DOHH2 (cell line): ENCODE measurements around the gene C1orf216.

ENCODE experiments used
- H3F3A ChIP-seq: fragments of 200-600 bp; sonication (generic), shearing (Covaris generic); 2 replicates; pipeline ENCODE4 v1.6.0; 2016; ENCODE audit warnings: antibody characterized with exemption, mild to moderate bottlenecking; ENCODE audit not compliant: control insufficient read depth, insufficient read depth
- H3K27ac ChIP-seq: fragments of 200-600 bp; sonication (generic); 2 replicates; pipeline ENCODE4 v1.5.1; 2014; ENCODE audit warnings: low read depth, mild to moderate bottlenecking, low read length, moderate library complexity
- H3K27me3 ChIP-seq: fragments of 200-600 bp; sonication (generic); 2 replicates; pipeline ENCODE4 v1.6.1; 2014; ENCODE audit warnings: mild to moderate bottlenecking, low read length, mixed read lengths; ENCODE audit not compliant: control insufficient read depth
- H3K36me3 ChIP-seq: fragments of 200-600 bp; sonication (generic); 2 replicates; pipeline ENCODE4 v1.6.1; 2014; ENCODE audit warnings: mild to moderate bottlenecking, low read length, moderate library complexity, mixed read lengths; ENCODE audit not compliant: control insufficient read depth
- H3K4me1 ChIP-seq: fragments of 200-600 bp; sonication (generic); 2 replicates; pipeline ENCODE4 v1.6.1; 2014; ENCODE audit warnings: mild to moderate bottlenecking, low read length, mixed read lengths; ENCODE audit not compliant: control insufficient read depth
- H3K4me2 ChIP-seq: fragments of 200-600 bp; sonication (generic); 2 replicates; pipeline ENCODE4 v1.6.0; 2014; ENCODE audit warnings: mild to moderate bottlenecking, low read length, moderate library complexity
- H3K4me3 ChIP-seq: fragments of 200-600 bp; sonication (generic); 2 replicates; pipeline ENCODE4 v1.5.1; 2014; ENCODE audit warnings: mild to moderate bottlenecking, low read length, mixed read lengths
- H3K79me2 ChIP-seq: fragments of 200-600 bp; sonication (generic); 2 replicates; pipeline ENCODE4 v1.6.1; 2014; ENCODE audit warnings: mild to moderate bottlenecking, low read length, mixed read lengths; ENCODE audit not compliant: control insufficient read depth
- H3K9me2 ChIP-seq: fragments of 200-600 bp; sonication (generic); replicated peaks from 2 replicates; pipeline ENCODE4 v1.6.1; 2014; ENCODE audit warnings: mild to moderate bottlenecking, low read length, mixed read lengths; ENCODE audit not compliant: control insufficient read depth
- H3K9me3 ChIP-seq: fragments of 200-600 bp; sonication (generic); 2 replicates; pipeline ENCODE4 v1.6.1; 2014; ENCODE audit warnings: antibody characterized with exemption, low read length, mixed read lengths; ENCODE audit not compliant: control insufficient read depth, insufficient read depth
- H4K20me1 ChIP-seq: fragments of 200-600 bp; sonication (generic); 2 replicates; pipeline ENCODE4 v1.6.0; 2014; ENCODE audit warnings: low read depth, mild to moderate bottlenecking, antibody characterized with exemption, low read length, moderate library complexity; ENCODE audit not compliant: control insufficient read depth, insufficient read depth
- EZH2phosphoT487 ChIP-seq: fragments of 200-600 bp; sonication (generic); IDR thresholded peaks from 2 replicates; pipeline ENCODE4 v1.6.1; 2017; ENCODE audit warnings: borderline replicate concordance, mild to moderate bottlenecking, antibody characterized with exemption, low read length, moderate library complexity, mixed read lengths
- TF ChIP-seq, protein P1 (sequence below): fragments of 200-600 bp; sonication (generic); IDR thresholded peaks from one replicate; pipeline ENCODE4 v1.5.1; 2014; ENCODE audit warnings: antibody characterized with exemption, mild to moderate bottlenecking, low read depth, low read length; ENCODE audit not compliant: poor library complexity, severe bottlenecking

C1orf216 gene

DNA sequence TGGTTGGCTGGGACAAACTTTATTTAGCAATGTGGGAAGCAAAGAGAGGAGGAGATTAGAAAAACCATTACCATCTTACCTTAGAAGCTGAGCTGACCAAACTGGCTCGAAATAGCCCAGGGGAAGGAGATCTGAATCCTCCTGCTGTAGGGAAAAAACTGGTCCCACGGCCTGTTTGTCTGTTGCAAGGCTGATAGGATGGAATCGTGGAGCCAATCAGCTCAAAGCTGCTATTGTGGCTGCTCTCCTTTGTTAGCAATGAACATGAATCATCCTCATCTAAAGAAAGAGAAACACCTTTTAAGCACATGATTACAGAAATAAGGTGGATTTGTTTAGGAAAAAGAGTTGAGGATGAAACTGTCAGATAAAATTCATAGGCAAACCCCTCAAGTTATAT lies 29.6 kb upstream of the C1orf216 start:
- Histone ChIP-seq H3K27ac (no peak overlapping the region), H3K36me3 (peaks cover 87% of the 10 kb centered on the region), H4K20me1 (no peaks in the 10 kb centered on the region), H3F3A (no peaks in the 10 kb centered on the region), H3K79me2 (no peaks in the 10 kb centered on the region), H3K9me3 (no peaks in the 10 kb centered on the region), H3K4me3 (no peak overlapping the region), H3K4me2 (no peak overlapping the region), H3K27me3 (no peaks in the 10 kb centered on the region), H3K9me2 (no peaks in the 10 kb centered on the region), H3K4me1 (no peaks in the 10 kb centered on the region)
- TF ChIP-seq, protein P1, sequence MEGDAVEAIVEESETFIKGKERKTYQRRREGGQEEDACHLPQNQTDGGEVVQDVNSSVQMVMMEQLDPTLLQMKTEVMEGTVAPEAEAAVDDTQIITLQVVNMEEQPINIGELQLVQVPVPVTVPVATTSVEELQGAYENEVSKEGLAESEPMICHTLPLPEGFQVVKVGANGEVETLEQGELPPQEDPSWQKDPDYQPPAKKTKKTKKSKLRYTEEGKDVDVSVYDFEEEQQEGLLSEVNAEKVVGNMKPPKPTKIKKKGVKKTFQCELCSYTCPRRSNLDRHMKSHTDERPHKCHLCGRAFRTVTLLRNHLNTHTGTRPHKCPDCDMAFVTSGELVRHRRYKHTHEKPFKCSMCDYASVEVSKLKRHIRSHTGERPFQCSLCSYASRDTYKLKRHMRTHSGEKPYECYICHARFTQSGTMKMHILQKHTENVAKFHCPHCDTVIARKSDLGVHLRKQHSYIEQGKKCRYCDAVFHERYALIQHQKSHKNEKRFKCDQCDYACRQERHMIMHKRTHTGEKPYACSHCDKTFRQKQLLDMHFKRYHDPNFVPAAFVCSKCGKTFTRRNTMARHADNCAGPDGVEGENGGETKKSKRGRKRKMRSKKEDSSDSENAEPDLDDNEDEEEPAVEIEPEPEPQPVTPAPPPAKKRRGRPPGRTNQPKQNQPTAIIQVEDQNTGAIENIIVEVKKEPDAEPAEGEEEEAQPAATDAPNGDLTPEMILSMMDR, result no peak
- TF ChIP-seq EZH2phosphoT487, result no peak

DNA sequence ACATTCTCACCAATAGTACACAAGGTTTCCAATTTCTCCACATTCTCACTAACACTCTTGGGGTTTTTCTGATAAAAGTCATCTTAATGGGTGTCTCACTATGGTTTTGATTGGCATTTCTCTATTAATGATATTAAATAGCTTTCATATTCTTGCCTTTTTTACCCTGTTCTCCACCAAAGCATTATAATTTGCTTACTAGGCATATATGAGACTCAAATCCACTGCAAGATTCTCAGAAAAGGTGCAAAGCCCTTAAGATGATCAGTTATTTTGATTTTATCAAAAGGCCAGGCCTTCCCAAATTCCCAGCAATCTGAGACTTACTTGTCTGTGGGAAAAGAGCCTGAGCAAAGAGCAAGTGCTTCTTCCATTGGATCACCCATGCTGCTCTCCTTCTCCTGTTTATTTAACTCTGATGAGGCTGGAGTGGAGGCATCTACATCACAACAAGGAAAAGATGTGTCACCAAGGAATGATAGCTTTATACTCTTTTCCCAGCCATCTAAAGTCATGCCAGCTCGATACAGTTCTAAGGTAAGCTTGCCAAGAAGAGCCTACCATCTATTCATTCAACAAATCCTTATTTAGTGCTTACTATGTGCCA lies 26.5 kb upstream of the C1orf216 start:
- Histone ChIP-seq H3K36me3 (peaks cover 85% of the 10 kb centered on the region), H4K20me1 (no peaks in the 10 kb centered on the region), H3K4me2 (no peak overlapping the region), H3K27me3 (no peaks in the 10 kb centered on the region), H3K9me2 (no peaks in the 10 kb centered on the region), H3K4me1 (no peaks in the 10 kb centered on the region), H3K79me2 (no peaks in the 10 kb centered on the region), H3K27ac (no peak overlapping the region), H3K4me3 (no peak overlapping the region), H3F3A (no peaks in the 10 kb centered on the region), H3K9me3 (no peaks in the 10 kb centered on the region)
- TF ChIP-seq, protein P1, result no peak
- TF ChIP-seq EZH2phosphoT487, result no peak

DNA sequence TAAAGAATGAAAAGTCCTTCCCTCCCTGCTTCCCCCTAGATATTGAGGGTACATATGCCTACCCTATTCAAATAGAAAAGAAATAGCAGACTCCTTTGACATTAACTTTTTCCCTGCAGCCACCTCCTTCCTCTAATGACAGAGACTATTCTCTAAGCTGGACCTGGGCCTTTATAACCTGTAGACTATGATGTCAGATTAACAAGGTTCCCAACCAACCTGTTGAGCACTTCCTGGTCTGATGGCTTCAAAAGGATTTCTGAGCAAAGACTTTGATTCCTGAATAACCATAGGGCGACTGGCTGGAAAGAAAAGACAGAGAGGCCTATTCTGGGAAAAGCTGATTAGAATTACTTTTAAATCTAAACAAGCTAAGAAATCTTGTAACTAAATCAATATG lies 18.4 kb upstream of the C1orf216 start:
- no peak overlapping the region for H3K4me2 ChIP-seq
- no peaks in the 10 kb centered on the region for H3K9me3 ChIP-seq
- H3F3A ChIP-seq, result peaks cover 3% of the 10 kb centered on the region; the same call in 1 of the 2 replicates
- no peaks in the 10 kb centered on the region for H3K79me2 ChIP-seq
- H4K20me1 ChIP-seq, result no peaks in the 10 kb centered on the region
- H3K27me3 ChIP-seq, result no peaks in the 10 kb centered on the region
- peaks cover 13% of the 10 kb centered on the region for H3K4me1 ChIP-seq
- H3K27ac ChIP-seq, result no peak overlapping the region
- peaks cover 83% of the 10 kb centered on the region for H3K36me3 ChIP-seq
- H3K9me2 ChIP-seq, result no peaks in the 10 kb centered on the region
- no peak for TF ChIP-seq EZH2phosphoT487
- TF ChIP-seq, protein P1, result no peak
- H3K4me3 ChIP-seq, result no peak overlapping the region
